HUES48 (cell line): ENCODE results near the gene ZNF181.
"Not testable (repeated sequence)": the region's sequence is repeated elsewhere in the genome, so short reads cannot be mapped to it uniquely, and the experiment has no call there.

Experiments used
- H3K27ac ChIP-seq: one replicate; pipeline ENCODE4 v1.7.0; 2013; ENCODE audit warnings: low read depth, low read length, inconsistent platforms
- H3K27me3 ChIP-seq: 2 replicates; pipeline ENCODE4 v1.6.1; 2013; ENCODE audit warnings: mild to moderate bottlenecking, low read length; ENCODE audit not compliant: control insufficient read depth, insufficient read depth
- H3K36me3 ChIP-seq: 2 replicates; pipeline ENCODE4 v1.6.1; 2013; ENCODE audit warnings: low read length; ENCODE audit not compliant: control insufficient read depth, insufficient read depth
- H3K4me1 ChIP-seq: 2 replicates; pipeline ENCODE4 v1.6.1; 2013; ENCODE audit warnings: mild to moderate bottlenecking, low read length; ENCODE audit not compliant: control insufficient read depth, insufficient read depth
- H3K4me3 ChIP-seq: 2 replicates; pipeline ENCODE4 v1.5.1; 2013; ENCODE audit warnings: mild to moderate bottlenecking, low read depth, low read length
- H3K9ac ChIP-seq: 2 replicates; pipeline ENCODE4 v1.6.1; 2013; ENCODE audit warnings: mild to moderate bottlenecking, low read depth, low read length, moderate library complexity
- H3K9me3 ChIP-seq: 2 replicates; pipeline ENCODE4 v1.6.1; 2013; ENCODE audit warnings: low read length; ENCODE audit not compliant: control insufficient read depth, insufficient read depth

The ZNF181 gene

GRCh38 chr19:34733746-34734536 lies at the start of gene ZNF181:
TSS of gene ZNF181 (plus strand) at chr19:34734243. CDS start at chr19:34735038, 795 bp downstream.
- 0 out of 2 replicates have a peak, but pooled peaks cover 5% of the 10 kb centered on the region for H3K36me3 ChIP-seq
- no peaks in the 10 kb centered on the region for H3K27me3 ChIP-seq
- H3K9me3 ChIP-seq, result 0 out of 2 replicates have a peak, but pooled peaks cover 4% of the 10 kb centered on the region
- peak within 1 kb of the TSS; percentile 91 for H3K9ac ChIP-seq
- H3K27ac ChIP-seq, result peak within 1 kb of the TSS; percentile 98
- peaks cover 7% of the 10 kb centered on the region; the same call in 1 of the 2 replicates for H3K4me1 ChIP-seq
- peak within 1 kb of the TSS; percentile 88 for H3K4me3 ChIP-seq

GRCh38 chr19:34685266-34685665 lies 48.8 kb upstream of the ZNF181 start:
- H3K9ac ChIP-seq, H3K4me3 ChIP-seq, H3K27me3 ChIP-seq, H3K27ac ChIP-seq, H3K4me1 ChIP-seq: not testable (repeated sequence)
- Histone ChIP-seq H3K9me3 (peaks cover 51% of the 10 kb centered on the region), H3K36me3 (peaks cover 52% of the 10 kb centered on the region)

GRCh38 chr19:34686455-34686854 lies 47.6 kb upstream of the ZNF181 start:
- no peak overlapping the region for H3K4me3 ChIP-seq
- no peak overlapping the region for H3K27ac ChIP-seq
- H3K27me3 ChIP-seq, result no peaks in the 10 kb centered on the region
- peaks cover 45% of the 10 kb centered on the region for H3K9me3 ChIP-seq
- no peak overlapping the region for H3K9ac ChIP-seq
- no peaks in the 10 kb centered on the region for H3K4me1 ChIP-seq
- peaks cover 40% of the 10 kb centered on the region for H3K36me3 ChIP-seq

- Histone ChIP-seq H3K9ac (no peak overlapping the region), H3K27me3 (no peaks in the 10 kb centered on the region), H3K36me3 (peaks cover 32% of the 10 kb centered on the region), H3K4me3 (no peak overlapping the region), H3K27ac (no peak overlapping the region), H3K4me1 (no peaks in the 10 kb centered on the region), H3K9me3 (peaks cover 36% of the 10 kb centered on the region)
Measured at GRCh38 chr19:34687348-34687747, 46.7 kb upstream of the ZNF181 start.

GRCh38 chr19:34688592-34688991 lies 45.5 kb upstream of the ZNF181 start:
- Histone ChIP-seq H3K9me3 (peaks cover 30% of the 10 kb centered on the region), H3K36me3 (peaks cover 20% of the 10 kb centered on the region), H3K4me3 (no peak overlapping the region), H3K9ac (no peak overlapping the region), H3K27me3 (no peaks in the 10 kb centered on the region), H3K27ac (no peak overlapping the region), H3K4me1 (no peaks in the 10 kb centered on the region)

- Histone ChIP-seq H3K9ac (no peak overlapping the region), H3K27me3 (no peaks in the 10 kb centered on the region), H3K4me1 (no peaks in the 10 kb centered on the region), H3K9me3 (peaks cover 18% of the 10 kb centered on the region), H3K4me3 (no peak overlapping the region), H3K36me3 (0 out of 2 replicates have a peak, but pooled peaks cover 3% of the 10 kb centered on the region), H3K27ac (no peak overlapping the region)
Measured at GRCh38 chr19:34690372-34690771, 43.7 kb upstream of the ZNF181 start.

GRCh38 chr19:34692549-34692948 lies 41.5 kb upstream of the ZNF181 start:
- Histone ChIP-seq H3K27ac (no peak overlapping the region), H3K27me3 (no peaks in the 10 kb centered on the region), H3K36me3 (no peaks in the 10 kb centered on the region), H3K4me1 (no peaks in the 10 kb centered on the region), H3K4me3 (no peak overlapping the region), H3K9ac (no peak overlapping the region), H3K9me3 (peaks cover 14% of the 10 kb centered on the region)

GRCh38 chr19:34707661-34708060 lies 26.4 kb upstream of the ZNF181 start:
- no peak overlapping the region for H3K4me3 ChIP-seq
- no peaks in the 10 kb centered on the region for H3K27me3 ChIP-seq
- no peak overlapping the region for H3K9ac ChIP-seq
- H3K27ac ChIP-seq, result no peak overlapping the region
- H3K36me3 ChIP-seq, result no peaks in the 10 kb centered on the region
- H3K4me1 ChIP-seq, result peaks cover 6% of the 10 kb centered on the region; the same call in 1 of the 2 replicates
- peaks cover 5% of the 10 kb centered on the region; the same call in 1 of the 2 replicates for H3K9me3 ChIP-seq

- Histone ChIP-seq H3K4me3 (peak overlapping the region; percentile 12; the same call in 1 of the 2 replicates), H3K27me3 (no peaks in the 10 kb centered on the region), H3K36me3 (no peaks in the 10 kb centered on the region), H3K4me1 (peaks cover 6% of the 10 kb centered on the region; the same call in 1 of the 2 replicates), H3K9ac (no peak overlapping the region), H3K9me3 (peaks cover 37% of the 10 kb centered on the region), H3K27ac (no peak overlapping the region)
Measured at GRCh38 chr19:34711890-34712289, 22.2 kb upstream of the ZNF181 start.

GRCh38 chr19:34712395-34713261 lies 21.4 kb upstream of the ZNF181 start:
- no peaks in the 10 kb centered on the region for H3K36me3 ChIP-seq
- H3K4me3 ChIP-seq, result peak overlapping the region; percentile 12; the same call in 1 of the 2 replicates
- H3K9me3 ChIP-seq, result peaks cover 44% of the 10 kb centered on the region
- no peak overlapping the region for H3K27ac ChIP-seq
- no peaks in the 10 kb centered on the region for H3K27me3 ChIP-seq
- no peak overlapping the region for H3K9ac ChIP-seq
- peaks cover 6% of the 10 kb centered on the region; the same call in 1 of the 2 replicates for H3K4me1 ChIP-seq
